22Rv1 (cell line): ENCODE measurements around the gene CCDC142.

Experiments
- H3K27ac ChIP-seq: fragments of 450-650 bp; 2 replicates; pipeline ENCODE4 v1.5.1; 2017
- ZFX ChIP-seq: fragments of 450-650 bp; IDR thresholded peaks from 2 replicates; pipeline ENCODE4 v1.6.1; 2017; ENCODE audit warnings: antibody characterized with exemption, borderline replicate concordance
- TF ChIP-seq, protein P1 (sequence below): fragments of 450-650 bp; IDR thresholded peaks from 2 replicates; pipeline ENCODE4 v1.5.1; 2017; ENCODE audit warnings: mild to moderate bottlenecking

Gene CCDC142

DNA sequence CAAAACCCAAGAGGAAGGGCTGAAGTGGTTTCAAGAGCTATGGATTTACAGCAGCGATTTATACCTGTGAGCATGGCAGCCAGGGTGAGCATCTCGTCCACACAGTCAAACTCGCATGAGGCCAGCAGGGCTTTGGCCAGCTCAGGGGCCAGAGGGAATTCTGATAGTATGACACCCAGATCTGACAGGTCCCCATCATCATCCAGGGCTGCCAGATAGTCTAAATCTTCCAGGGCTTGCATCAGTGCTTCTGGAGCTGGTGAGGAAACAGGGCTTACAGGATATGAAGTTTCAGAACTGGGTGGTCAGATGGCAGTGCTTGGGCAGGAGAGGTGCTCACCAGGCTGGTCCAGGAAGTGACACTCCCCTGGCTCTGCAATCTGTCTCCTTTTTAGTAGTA is 39.7 kb upstream of the CCDC142 start:
- no peak overlapping the region for H3K27ac ChIP-seq
- TF ChIP-seq, protein P1, sequence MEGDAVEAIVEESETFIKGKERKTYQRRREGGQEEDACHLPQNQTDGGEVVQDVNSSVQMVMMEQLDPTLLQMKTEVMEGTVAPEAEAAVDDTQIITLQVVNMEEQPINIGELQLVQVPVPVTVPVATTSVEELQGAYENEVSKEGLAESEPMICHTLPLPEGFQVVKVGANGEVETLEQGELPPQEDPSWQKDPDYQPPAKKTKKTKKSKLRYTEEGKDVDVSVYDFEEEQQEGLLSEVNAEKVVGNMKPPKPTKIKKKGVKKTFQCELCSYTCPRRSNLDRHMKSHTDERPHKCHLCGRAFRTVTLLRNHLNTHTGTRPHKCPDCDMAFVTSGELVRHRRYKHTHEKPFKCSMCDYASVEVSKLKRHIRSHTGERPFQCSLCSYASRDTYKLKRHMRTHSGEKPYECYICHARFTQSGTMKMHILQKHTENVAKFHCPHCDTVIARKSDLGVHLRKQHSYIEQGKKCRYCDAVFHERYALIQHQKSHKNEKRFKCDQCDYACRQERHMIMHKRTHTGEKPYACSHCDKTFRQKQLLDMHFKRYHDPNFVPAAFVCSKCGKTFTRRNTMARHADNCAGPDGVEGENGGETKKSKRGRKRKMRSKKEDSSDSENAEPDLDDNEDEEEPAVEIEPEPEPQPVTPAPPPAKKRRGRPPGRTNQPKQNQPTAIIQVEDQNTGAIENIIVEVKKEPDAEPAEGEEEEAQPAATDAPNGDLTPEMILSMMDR: no peak
- no peak for TF ChIP-seq ZFX

DNA sequence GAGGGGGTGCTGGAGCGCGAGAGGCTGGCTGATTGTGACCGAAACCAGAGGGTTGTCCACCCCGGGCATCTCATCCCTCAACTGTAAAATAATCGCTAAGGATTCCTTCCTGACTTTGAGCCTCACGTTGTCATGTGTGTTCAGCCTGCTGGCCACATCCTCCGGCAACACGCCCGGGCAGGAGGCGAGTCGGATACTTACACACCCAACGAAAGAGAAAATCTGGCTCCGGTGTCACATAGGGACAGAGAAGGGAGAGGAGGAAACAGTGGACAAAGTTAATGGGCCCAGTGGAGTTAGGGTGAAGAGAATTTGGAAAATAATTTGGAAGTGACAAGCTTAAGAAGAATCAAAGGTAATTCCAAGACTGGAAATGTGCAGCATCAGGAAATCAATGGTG is 33.9 kb upstream of the CCDC142 start:
- H3K27ac ChIP-seq: no peak overlapping the region
- TF ChIP-seq, protein P1: no peak

DNA sequence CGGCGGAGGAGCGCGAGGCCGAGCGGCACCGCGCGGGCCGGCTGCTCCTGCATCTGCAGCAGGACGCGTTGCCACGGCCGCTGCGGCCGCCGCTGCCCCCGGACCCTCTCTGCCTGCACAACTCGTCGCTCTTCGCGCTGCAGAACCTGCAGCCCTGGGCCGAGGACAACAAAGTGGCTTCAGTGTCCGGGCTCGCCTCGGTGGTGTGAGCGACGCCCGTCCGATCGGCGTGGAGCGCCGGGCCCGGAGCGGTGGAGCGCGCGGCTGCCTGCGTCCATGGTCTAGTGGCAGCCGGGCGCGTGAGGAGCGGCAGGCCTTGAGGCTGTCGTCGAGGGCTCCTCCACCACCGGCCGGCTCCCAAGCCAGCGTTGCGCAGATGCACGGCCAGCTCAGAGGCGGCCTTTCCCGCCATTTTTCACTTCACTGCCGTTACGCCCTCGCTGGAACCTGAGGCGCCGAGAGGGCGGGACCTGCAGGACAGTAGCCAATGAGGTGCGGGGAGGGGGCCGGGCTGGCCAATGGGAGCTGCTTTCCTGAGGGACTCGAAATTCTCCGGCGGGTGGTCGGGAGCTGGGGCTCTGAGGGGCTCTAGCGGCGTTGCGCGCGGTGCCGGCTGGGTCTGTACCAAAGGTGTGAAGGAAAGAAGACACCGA is 33.3 kb upstream of the CCDC142 start:
- H3K27ac ChIP-seq: no peak overlapping the region
- TF ChIP-seq, protein P1: no peak
- no peak for TF ChIP-seq ZFX

DNA sequence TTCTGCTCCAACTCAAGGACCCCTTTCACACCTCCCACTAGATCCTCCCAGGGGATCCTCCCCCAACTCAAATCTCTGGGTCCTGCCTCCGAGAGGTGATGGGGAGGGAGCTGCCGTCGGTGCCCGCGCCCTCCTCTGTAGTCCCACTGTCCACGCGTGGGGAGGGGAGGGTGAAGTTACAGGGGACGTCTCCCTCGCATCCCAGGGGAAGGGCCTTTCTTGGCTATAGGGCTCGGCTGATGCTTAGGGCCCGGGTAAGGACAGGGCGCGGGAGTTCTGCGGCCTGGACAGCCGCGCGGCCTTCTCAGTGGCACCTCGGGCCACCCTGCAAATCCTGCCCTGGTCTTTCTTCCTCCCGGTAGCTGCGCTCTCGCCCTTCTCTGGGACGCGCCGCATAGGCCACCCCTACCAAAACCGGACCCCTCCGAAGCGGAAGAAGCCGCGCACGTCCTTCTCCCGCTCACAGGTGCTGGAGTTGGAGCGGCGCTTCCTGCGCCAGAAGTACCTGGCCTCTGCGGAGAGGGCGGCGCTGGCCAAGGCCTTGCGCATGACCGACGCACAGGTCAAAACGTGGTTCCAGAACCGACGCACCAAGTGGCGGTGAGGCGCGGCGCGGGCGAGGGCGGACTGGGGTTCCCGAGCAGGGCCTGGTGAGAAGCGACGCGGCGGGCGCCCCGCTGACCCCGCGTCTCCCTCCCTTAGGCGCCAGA is 32.6 kb upstream of the CCDC142 start:
- TF ChIP-seq ZFX: no peak
- TF ChIP-seq, protein P1: no peak
- no peak overlapping the region for H3K27ac ChIP-seq

DNA sequence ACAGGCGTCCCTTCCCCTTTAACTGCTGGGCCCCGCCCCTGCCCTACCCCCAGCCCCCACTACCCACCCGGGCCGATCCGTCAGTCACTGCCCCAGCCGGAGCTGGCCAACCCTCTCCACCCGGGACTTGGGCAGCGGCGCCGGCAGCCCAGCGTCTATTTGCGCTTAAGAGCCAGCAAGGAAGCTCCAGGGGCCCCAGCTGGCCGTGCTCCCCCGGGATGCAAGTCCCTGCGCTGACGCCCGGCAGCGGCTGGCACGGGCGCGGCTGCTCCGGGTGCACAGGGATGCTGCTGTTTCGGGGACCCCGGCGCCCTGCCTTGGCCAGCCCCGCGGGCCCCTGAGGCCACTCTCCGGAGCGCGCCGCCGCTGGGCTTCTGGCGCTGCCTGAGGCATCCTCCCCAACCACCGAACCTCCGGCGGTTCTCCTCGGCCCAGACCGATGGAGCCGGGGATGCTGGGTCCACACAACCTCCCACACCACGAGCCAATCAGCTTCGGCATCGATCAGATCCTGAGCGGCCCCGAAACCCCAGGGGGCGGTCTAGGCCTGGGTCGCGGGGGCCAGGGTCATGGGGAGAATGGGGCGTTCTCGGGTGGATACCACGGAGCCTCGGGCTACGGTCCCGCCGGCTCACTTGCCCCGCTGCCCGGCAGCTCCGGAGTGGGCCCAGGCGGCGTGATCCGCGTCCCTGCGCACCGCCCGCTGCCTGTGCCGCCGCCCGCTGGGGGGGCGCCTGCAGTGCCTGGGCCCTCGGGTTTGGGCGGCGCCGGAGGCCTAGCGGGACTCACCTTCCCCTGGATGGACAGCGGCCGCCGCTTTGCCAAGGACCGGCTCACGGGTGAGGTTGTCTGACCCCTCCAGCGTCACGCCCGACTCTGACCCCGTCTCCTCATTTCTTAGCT is 31.8 kb upstream of the CCDC142 start, which contains the start of gene TLX2:
TSS of gene TLX2 (plus strand) at position 83 of the 903 bp plus-strand sequence. CDS start at position 440, 357 bp downstream.
- H3K27ac ChIP-seq: peak within 1 kb of the TSS; percentile 44
- TF ChIP-seq ZFX: no peak
- TF ChIP-seq, protein P1: no peak

DNA sequence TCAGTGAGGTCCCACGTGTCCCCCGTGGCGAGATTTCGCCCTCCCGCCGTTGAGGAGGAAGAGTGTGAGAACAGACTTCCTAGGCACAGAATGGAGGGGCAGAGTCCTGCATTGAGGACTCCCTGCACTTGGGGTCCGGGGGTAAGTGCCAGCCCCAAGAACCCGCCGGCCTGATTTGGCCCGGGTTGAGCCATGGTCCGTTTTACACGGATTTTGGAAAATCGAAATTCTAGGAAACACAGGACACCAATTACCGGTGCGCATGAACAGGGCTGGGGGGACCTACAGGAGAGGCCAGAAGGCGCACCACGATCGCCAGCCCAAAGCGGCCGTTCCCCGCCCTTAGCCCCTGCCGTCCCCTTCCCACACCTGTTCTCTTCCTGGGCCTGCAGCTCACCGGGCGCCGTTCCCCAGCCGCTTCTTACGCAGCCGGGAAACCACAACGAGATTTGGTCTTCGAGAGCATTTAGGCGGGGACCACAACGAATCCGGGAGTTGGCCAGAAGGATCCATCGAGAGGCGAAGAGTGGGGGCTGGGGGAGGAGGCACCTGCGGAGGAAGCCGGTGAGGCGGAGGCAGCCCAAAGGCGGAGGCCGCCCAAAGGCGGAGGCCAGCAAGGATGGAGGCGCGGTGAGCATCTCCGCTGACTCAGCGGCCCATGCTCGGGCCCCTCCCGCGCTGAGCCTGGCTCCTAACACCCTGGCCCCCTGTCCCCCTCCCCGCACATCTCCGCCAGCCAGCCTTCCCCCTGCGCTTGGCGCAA is 31.0 kb upstream of the CCDC142 start:
- TF ChIP-seq, protein P1: no peak
- TF ChIP-seq ZFX: no peak
- H3K27ac ChIP-seq: peak overlapping the region; percentile 44
